ENCODE measurements around the gene CYFIP1.

CYFIP1 gene

GRCh38 chr15:22887157-22887951 lies 92.8 kb downstream of the CYFIP1 start:
- no peak for DNase-seq

- DNase-seq, result no peak
These were observed 95.0 kb downstream of the CYFIP1 start for GRCh38 chr15:22885120-22885519.

GRCh38 chr15:22884344-22884743 lies 95.8 kb downstream of the CYFIP1 start:
- DNase-seq, result no peak

- DNase-seq, result no peak
These were observed 97.0 kb downstream of the CYFIP1 start for GRCh38 chr15:22883196-22883595.

- no peak for DNase-seq
These were observed 98.3 kb downstream of the CYFIP1 start for GRCh38 chr15:22881739-22882440.

- DNase-seq, result no peak
These were observed 99.0 kb downstream of the CYFIP1 start for GRCh38 chr15:22880981-22881738.

GRCh38 chr15:22880068-22880980 lies 99.8 kb downstream of the CYFIP1 start:
- DNase-seq, result no peak

- no peak for DNase-seq
These were observed 102.1 kb downstream of the CYFIP1 start for GRCh38 chr15:22878103-22878502.

- DNase-seq, result no peak
These were observed 102.6 kb downstream of the CYFIP1 start for GRCh38 chr15:22877607-22878006.

GRCh38 chr15:22877117-22877516 lies 103.1 kb downstream of the CYFIP1 start:
- no peak for DNase-seq

- DNase-seq, result no peak
These were observed 105.2 kb downstream of the CYFIP1 start for GRCh38 chr15:22874966-22875365.

- no peak for DNase-seq
These were observed 105.9 kb downstream of the CYFIP1 start for GRCh38 chr15:22874256-22874655.

- DNase-seq, result no peak
These were observed 106.3 kb downstream of the CYFIP1 start for GRCh38 chr15:22873841-22874240.

GRCh38 chr15:22872936-22873701 lies 107.0 kb downstream of the CYFIP1 start:
- peak; percentile 76 for DNase-seq

GRCh38 chr15:22871481-22872086 lies 108.6 kb downstream of the CYFIP1 start:
- no peak for DNase-seq

GRCh38 chr15:22870865-22871264 lies 109.3 kb downstream of the CYFIP1 start:
- DNase-seq, result no peak

GRCh38 chr15:22869856-22870255 lies 110.3 kb downstream of the CYFIP1 start:
- DNase-seq, result no peak

- DNase-seq, result no peak
These were observed 111.2 kb downstream of the CYFIP1 start for GRCh38 chr15:22868928-22869327.

- DNase-seq, result no peak
These were observed 111.7 kb downstream of the CYFIP1 start for GRCh38 chr15:22868495-22868894.

- no peak for DNase-seq
These were observed 112.3 kb downstream of the CYFIP1 start for GRCh38 chr15:22867886-22868285.

GRCh38 chr15:22866079-22866478 lies 114.1 kb downstream of the CYFIP1 start:
- DNase-seq, result no peak
